ENCODE measurements around the gene GXYLT2.

The GXYLT2 gene, protein sequence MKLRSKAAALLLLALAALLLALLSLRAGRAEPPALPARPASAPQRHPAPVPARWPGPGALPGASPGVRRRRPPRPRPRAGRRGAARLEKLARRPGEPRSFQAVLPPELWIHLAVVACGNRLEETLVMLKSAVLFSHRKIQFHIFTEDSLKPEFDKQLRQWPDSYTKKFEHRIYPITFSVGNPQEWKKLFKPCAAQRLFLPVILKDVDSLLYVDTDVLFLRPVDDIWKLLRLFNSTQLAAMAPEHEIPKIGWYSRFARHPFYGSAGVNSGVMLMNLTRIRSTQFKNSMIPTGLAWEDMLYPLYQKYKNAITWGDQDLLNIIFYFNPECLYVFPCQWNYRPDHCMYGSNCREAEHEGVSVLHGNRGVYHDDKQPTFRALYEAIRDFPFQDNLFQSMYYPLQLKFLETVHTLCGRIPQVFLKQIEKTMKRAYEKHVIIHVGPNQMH

GRCh38 chr3:72887705-72888545, at the start of gene GXYLT2:
TSS of gene GXYLT2 (plus strand) at chr3:72888046. CDS start at chr3:72888234, 188 bp downstream.
- DNase-seq = peak; percentile 73

DNA sequence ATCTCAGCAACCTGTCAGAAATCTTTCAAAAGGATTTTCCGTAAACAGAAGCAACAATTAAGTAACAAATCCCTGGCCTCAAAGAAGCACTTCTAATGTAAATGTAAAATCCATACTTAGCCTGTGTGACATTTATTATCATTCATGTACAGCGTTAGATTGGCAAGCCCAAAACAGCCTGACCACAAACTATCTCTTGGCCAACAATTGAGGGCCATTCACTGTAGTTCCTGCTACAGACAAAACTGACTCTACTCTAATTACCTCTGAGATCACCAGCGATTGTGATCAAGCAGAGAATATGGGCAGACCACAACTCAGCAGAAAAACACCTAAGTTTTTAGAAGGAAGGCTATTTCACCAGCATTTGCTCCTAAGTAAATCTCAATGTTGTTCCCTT, 48.8 kb upstream of the GXYLT2 start:
- no peak for DNase-seq

GRCh38 chr3:72844436-72844993, 43.3 kb upstream of the GXYLT2 start:
- peak; percentile 25 for DNase-seq

- no peak for DNase-seq
Observed at GRCh38 chr3:72846166-72846565, 41.7 kb upstream of the GXYLT2 start.

DNA sequence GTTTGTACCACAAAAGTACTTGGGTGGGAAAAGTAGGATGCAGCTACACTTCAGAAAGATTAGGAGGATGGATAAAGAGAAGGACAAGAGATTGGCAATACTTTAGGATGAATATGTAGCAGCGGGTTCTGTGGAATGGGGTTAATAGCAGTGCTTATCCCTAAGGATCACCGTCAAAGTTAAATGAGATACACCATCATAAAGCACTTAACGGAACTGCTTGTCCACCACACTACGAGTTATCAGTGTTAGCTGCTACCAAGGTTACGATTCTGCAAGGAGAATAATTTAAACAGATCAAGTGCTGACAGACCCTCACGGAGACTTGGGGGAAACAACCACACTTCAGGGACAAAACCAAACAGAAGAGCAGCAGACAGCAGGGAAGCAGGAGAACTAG, 40.6 kb upstream of the GXYLT2 start:
- DNase-seq = no peak

DNA sequence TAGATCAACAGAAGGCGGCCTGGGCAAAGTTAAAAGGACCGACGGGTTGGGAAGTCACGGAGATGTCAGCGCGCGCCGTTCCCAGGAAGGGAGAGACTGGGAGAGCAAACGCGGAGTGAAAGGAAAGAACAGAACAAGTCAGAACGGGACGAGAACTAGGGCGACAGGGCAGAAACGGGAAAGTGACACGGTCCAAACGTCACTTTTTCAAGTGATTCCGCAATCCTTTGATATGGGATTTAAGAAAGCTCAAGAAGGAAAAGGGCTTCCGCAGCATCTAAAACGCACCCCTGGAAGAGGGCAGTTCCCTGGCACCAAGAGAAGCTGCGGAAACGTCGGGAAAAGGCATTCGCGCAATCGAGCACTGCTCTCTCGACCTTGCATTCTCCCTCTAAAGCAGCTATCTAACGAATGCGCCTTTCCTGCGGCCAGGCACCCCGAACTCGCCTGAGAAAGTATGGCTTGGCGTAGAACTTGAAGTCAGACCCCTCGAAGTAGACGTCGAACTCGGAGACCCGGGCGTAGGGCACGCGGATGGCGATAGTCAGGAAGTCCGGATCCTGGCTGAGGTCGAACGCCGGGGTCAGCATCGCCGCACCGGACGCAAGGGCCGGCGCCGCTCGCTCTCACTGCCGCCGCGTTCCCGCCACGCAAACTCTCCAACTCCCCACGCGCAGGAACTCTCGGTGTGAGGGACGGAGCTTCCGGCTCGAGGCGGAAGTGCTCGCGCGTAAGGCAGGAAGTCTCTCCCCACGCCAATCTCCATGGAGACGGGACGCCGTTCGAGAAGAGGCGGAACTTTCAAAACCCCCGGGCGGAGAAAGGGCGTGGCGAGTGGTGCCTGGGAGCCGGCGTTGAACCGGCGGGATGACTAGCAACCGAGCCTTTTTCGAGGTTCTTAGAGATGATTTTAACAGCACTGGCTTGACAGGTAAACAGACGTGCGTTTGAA, 39.8 kb upstream of the GXYLT2 start, which contains the start of gene SHQ1:
TSS of gene SHQ1 (minus strand) at position 695 of the 952 bp plus-strand sequence. CDS start at position 590, 105 bp downstream.
- peak; percentile 97 for DNase-seq

DNA sequence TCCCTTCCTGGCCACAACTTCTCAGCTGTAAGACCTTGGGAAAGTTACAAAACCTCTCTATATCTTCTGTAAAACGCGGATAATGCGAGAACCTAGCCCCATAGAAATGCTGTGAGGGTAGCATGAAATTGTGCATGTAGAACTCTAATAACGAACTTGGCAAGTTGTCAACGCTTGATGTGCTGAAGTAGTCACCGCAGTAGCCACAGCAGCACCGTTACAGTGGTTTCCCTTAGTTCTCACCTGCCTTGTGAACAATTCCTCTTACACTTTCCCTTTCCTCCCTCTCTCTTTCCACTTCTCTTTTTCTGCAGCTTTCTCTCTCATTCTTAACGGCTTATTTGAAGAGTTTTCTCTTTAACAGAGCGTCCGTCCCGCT, 39.2 kb upstream of the GXYLT2 start:
- no peak for DNase-seq

- DNase-seq = no peak
Observed at GRCh38 chr3:72855001-72855400, 32.8 kb upstream of the GXYLT2 start.

DNA sequence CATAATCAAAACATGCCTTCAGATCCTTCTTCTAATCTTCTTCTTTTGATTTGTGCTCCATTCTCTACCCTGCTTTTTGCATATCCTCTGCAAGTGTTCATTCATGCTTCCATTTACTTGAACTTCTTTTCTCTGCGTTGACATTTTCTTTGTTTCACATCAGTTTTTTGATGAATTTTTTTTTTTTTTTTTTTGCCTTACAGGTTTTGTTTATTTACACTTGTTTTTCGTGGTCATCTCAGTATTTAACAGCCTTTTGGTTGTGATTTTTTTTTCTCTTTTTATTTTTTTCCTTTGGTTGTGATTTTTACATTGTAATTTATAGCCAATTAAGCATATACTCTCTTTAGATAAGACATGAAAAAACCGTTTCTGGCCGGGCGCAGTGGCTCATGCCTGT, 27.8 kb upstream of the GXYLT2 start:
- DNase-seq = no peak

GRCh38 chr3:72860846-72861245, 27.0 kb upstream of the GXYLT2 start:
- DNase-seq = no peak

GRCh38 chr3:72862314-72863090, 25.3 kb upstream of the GXYLT2 start:
- DNase-seq = no peak

GRCh38 chr3:72872183-72872582, 15.7 kb upstream of the GXYLT2 start:
- peak; percentile 74 for DNase-seq

DNA sequence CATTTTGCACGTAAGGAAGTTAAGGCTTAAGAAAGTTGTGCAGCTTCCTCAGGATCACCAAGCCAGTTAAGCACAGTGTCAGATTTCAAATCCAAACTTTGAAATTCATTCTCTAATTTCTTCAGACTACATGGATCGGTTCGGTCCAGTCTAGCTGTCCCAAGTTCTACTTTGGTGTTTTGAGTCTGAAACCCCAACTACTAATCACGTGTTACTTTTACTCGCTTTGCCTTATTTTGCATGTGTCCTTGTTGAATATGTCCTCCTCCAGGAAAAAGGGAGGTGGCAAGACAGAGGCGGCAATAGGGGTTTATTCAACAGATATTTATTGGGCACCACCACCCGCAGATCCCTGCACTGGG, 522 bp upstream of the GXYLT2 start:
- DNase-seq = no peak

- no peak for DNase-seq
Observed at GRCh38 chr3:72888546-72889309, 882 bp downstream of the GXYLT2 start.

GRCh38 chr3:72889310-72890165, 1.7 kb downstream of the GXYLT2 start:
- DNase-seq = no peak

- DNase-seq = no peak
Observed at GRCh38 chr3:72890166-72890925, 2.5 kb downstream of the GXYLT2 start.

- peak; percentile 99 for DNase-seq
Observed at GRCh38 chr3:72891053-72891855, 3.4 kb downstream of the GXYLT2 start.

Data from EL (cell line).